Measurements from ENCODE around the gene LRRC28. TPM values are rescaled to one million over a fixed set of nuclear protein-coding genes. Genes with fewer than 3 reads are reported as not detected.
A peak's percentile ranks its signal among the peaks of the same experiment; 100 is the strongest.

LRRC28 gene
- total RNA-seq, 1 donor from 2014 or later = 33.0 TPM

DNA sequence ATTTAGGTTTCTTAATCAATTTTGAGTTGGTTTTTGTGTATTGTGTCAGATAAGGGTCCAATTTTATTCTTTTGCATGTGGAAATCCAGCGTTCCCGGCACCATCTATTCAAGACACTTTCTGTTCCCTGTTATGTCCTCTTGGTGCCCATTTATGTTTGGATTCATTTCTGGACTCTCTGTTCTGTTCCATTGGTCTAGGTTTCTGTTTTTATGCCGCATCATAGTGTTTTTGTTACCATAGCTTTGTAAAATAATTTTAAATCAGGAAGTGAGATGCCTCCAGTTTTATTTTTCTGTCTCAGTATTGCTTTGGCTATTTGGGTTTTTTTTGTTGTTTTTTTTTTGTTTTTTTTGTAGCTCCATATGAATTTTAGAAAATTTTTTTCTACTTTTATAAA lies 97.1 kb downstream of the LRRC28 start:
- TF ChIP-seq, protein P1, sequence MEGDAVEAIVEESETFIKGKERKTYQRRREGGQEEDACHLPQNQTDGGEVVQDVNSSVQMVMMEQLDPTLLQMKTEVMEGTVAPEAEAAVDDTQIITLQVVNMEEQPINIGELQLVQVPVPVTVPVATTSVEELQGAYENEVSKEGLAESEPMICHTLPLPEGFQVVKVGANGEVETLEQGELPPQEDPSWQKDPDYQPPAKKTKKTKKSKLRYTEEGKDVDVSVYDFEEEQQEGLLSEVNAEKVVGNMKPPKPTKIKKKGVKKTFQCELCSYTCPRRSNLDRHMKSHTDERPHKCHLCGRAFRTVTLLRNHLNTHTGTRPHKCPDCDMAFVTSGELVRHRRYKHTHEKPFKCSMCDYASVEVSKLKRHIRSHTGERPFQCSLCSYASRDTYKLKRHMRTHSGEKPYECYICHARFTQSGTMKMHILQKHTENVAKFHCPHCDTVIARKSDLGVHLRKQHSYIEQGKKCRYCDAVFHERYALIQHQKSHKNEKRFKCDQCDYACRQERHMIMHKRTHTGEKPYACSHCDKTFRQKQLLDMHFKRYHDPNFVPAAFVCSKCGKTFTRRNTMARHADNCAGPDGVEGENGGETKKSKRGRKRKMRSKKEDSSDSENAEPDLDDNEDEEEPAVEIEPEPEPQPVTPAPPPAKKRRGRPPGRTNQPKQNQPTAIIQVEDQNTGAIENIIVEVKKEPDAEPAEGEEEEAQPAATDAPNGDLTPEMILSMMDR (IDR thresholded peaks at IDR 0.05; ENCODE audit: unreplicated experiment) = no peak
- H3K27ac Mint-ChIP-seq (ENCODE audit: unreplicated experiment) = no peak overlapping the region
- H3K27me3 Mint-ChIP-seq (ENCODE audit: unreplicated experiment) = no peaks in the 10 kb centered on the region
- peaks cover 16% of the 10 kb centered on the region for H3K4me1 Mint-ChIP-seq (ENCODE audit: unreplicated experiment)
- H3K9me3 Mint-ChIP-seq (ENCODE audit: unreplicated experiment) = no peaks in the 10 kb centered on the region
- H3K36me3 Mint-ChIP-seq (ENCODE audit: low read depth, unreplicated experiment) = peaks cover 3% of the 10 kb centered on the region
- DNase-seq (ENCODE audit: low spot score) = no peak
- H3K4me3 Mint-ChIP-seq (ENCODE audit: unreplicated experiment) = no peak overlapping the region

- Mint-ChIP-seq H3K27ac (ENCODE audit: unreplicated experiment) (no peak overlapping the region), H3K4me3 (ENCODE audit: unreplicated experiment) (no peak overlapping the region), H3K36me3 (ENCODE audit: low read depth, unreplicated experiment) (peaks cover 3% of the 10 kb centered on the region), H3K4me1 (ENCODE audit: unreplicated experiment) (peaks cover 5% of the 10 kb centered on the region), H3K27me3 (ENCODE audit: unreplicated experiment) (no peaks in the 10 kb centered on the region), H3K9me3 (ENCODE audit: unreplicated experiment) (no peaks in the 10 kb centered on the region)
- TF ChIP-seq, protein P1 (IDR thresholded peaks at IDR 0.05; ENCODE audit: unreplicated experiment) = no peak
- no peak for DNase-seq (ENCODE audit: low spot score)
Measured at GRCh38 chr15:99350408-99350807, 99.1 kb downstream of the LRRC28 start.

DNA sequence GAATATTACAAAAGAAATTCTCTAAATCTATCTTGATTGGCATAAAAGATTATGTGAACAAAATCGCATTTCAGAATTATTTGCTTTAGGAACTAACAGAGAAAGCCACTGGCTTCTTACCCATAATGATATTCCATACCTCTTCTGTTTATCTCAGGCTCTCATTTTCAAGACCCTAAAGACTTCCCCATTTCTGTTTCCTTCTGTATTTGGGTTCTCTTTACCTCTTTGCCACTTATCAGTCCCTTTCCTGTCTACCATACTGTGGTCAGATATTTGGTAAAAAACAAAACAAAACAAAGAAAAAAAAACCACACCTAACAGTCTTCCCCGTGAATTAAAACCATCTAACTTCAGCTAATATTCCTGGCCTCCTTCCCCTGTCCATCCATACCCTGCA lies 108.5 kb downstream of the LRRC28 start:
- Mint-ChIP-seq H3K27ac (ENCODE audit: unreplicated experiment) (no peak overlapping the region), H3K4me1 (ENCODE audit: unreplicated experiment) (no peaks in the 10 kb centered on the region), H3K4me3 (ENCODE audit: unreplicated experiment) (no peak overlapping the region), H3K36me3 (ENCODE audit: low read depth, unreplicated experiment) (peaks cover 4% of the 10 kb centered on the region), H3K27me3 (ENCODE audit: unreplicated experiment) (no peaks in the 10 kb centered on the region), H3K9me3 (ENCODE audit: unreplicated experiment) (no peaks in the 10 kb centered on the region)
- TF ChIP-seq, protein P1 (IDR thresholded peaks at IDR 0.05; ENCODE audit: unreplicated experiment) = no peak
- no peak for DNase-seq (ENCODE audit: low spot score)

GRCh38 chr15:99361545-99362185 lies 110.4 kb downstream of the LRRC28 start:
- H3K27ac Mint-ChIP-seq (ENCODE audit: unreplicated experiment) = no peak overlapping the region
- TF ChIP-seq, protein P1 (IDR thresholded peaks at IDR 0.05; ENCODE audit: unreplicated experiment) = peak; percentile 77

GRCh38 chr15:99365242-99365641 lies 114.0 kb downstream of the LRRC28 start:
- no peaks in the 10 kb centered on the region for H3K9me3 Mint-ChIP-seq (ENCODE audit: unreplicated experiment)
- no peaks in the 10 kb centered on the region for H3K27me3 Mint-ChIP-seq (ENCODE audit: unreplicated experiment)
- H3K36me3 Mint-ChIP-seq (ENCODE audit: low read depth, unreplicated experiment) = peaks cover 21% of the 10 kb centered on the region
- TF ChIP-seq, protein P1 (IDR thresholded peaks at IDR 0.05; ENCODE audit: unreplicated experiment) = no peak
- DNase-seq (ENCODE audit: low spot score) = no peak
- no peak overlapping the region for H3K27ac Mint-ChIP-seq (ENCODE audit: unreplicated experiment)
- no peak overlapping the region for H3K4me3 Mint-ChIP-seq (ENCODE audit: unreplicated experiment)
- H3K4me1 Mint-ChIP-seq (ENCODE audit: unreplicated experiment) = no peaks in the 10 kb centered on the region

More at GRCh38 chr15:99361545-99362185, 110.4 kb downstream of the LRRC28 start:
- no peaks in the 10 kb centered on the region for H3K9me3 Mint-ChIP-seq (ENCODE audit: unreplicated experiment)
- H3K4me1 Mint-ChIP-seq (ENCODE audit: unreplicated experiment) = no peaks in the 10 kb centered on the region
- no peak overlapping the region for H3K4me3 Mint-ChIP-seq (ENCODE audit: unreplicated experiment)
- peaks cover 8% of the 10 kb centered on the region for H3K36me3 Mint-ChIP-seq (ENCODE audit: low read depth, unreplicated experiment)
- no peak for DNase-seq (ENCODE audit: low spot score)
- H3K27me3 Mint-ChIP-seq (ENCODE audit: unreplicated experiment) = no peaks in the 10 kb centered on the region

All from endothelial cell (in vitro differentiated cells).